Activated B cell treated with CpG ODN at 0.5 μM for 24 hours (primary cell): ENCODE results near the gene EYS. TPM values are rescaled to one million over a fixed set of nuclear protein-coding genes. Genes with fewer than 3 reads are reported as not detected.
"Not testable (repeated sequence)": the region's sequence is repeated elsewhere in the genome, so short reads cannot be mapped to it uniquely, and the experiment has no call there.

ENCODE experiments used
- ATAC-seq: fragments of 200-7000 bp; cut with Tn5 transposase; one replicate; pipeline ENCODE4 v1.10.0; 2021; ENCODE audit warnings: low read depth, mild to moderate bottlenecking, moderate library complexity
- CTCF ChIA-PET: fragments of 350-600 bp; sonication (Branson Sonifier 250); formaldehyde crosslinking; loops from one replicate; lab custom pipeline; 2021; ENCODE audit warnings: antibody characterized with exemption; lab: Charles Lee
- POLR2A ChIA-PET: fragments of 350-600 bp; sonication (Branson Sonifier 250); formaldehyde crosslinking; loops from one replicate; lab custom pipeline; 2021; ENCODE audit warnings: antibody characterized with exemption; lab: Charles Lee
- DNase-seq: peaks from one replicate; pipeline ENCODE4 v3.0.0; 2022
- H3K27ac Mint-ChIP-seq: one replicate; pipeline ENCODE4 v1.8.0; 2020; ENCODE audit warnings: mixed read lengths
- H3K27me3 Mint-ChIP-seq: one replicate; pipeline ENCODE4 v1.8.0; 2021; ENCODE audit warnings: mixed read lengths
- H3K36me3 Mint-ChIP-seq: one replicate; pipeline ENCODE4 v1.8.0; 2021; ENCODE audit warnings: low read depth, mixed read lengths
- H3K4me1 Mint-ChIP-seq: one replicate; pipeline ENCODE4 v1.8.0; 2021; ENCODE audit warnings: mixed read lengths
- H3K4me3 Mint-ChIP-seq: one replicate; pipeline ENCODE4 v1.8.0; 2020; ENCODE audit warnings: mild to moderate bottlenecking, mixed read lengths
- H3K9me3 Mint-ChIP-seq: one replicate; pipeline ENCODE4 v1.8.0; 2020; ENCODE audit warnings: mixed read lengths
- intact Hi-C: fragments of 100-400 bp; cut with micrococcal nuclease; formaldehyde crosslinking; loops from one replicate; pipeline ENCODE4 v1.15.1; 2024
- total RNA-seq: library from RNA; stranded (reverse); gene quantifications from 2 replicates; pipeline ENCODE4 v1.2.3, GENCODE V29; 2022
- TF ChIP-seq, protein P1 (sequence below): fragments of 200-600 bp; IDR thresholded peaks from one replicate; pipeline ENCODE4 v1.8.0; 2022; ENCODE audit warnings: antibody characterized with exemption, mild to moderate bottlenecking

EYS gene
- total RNA-seq, 1 donor from 2014 or later: not detected

- H3K27ac Mint-ChIP-seq: no peak overlapping the region
These were observed 1847.5 kb downstream of the EYS start for GRCh38 chr6:63859528-63859927.

GRCh38 chr6:63858691-63859090 is 1848.3 kb downstream of the EYS start:
- Mint-ChIP-seq H3K36me3 (no peaks in the 10 kb centered on the region), H3K27me3 (no peaks in the 10 kb centered on the region), H3K9me3 (no peaks in the 10 kb centered on the region), H3K27ac (no peak overlapping the region), H3K4me3 (no peak overlapping the region), H3K4me1 (no peaks in the 10 kb centered on the region)
- ATAC-seq (no peak), DNase-seq (no peak)
- intact Hi-C loops: no loop called here
- TF ChIP-seq, protein P1, sequence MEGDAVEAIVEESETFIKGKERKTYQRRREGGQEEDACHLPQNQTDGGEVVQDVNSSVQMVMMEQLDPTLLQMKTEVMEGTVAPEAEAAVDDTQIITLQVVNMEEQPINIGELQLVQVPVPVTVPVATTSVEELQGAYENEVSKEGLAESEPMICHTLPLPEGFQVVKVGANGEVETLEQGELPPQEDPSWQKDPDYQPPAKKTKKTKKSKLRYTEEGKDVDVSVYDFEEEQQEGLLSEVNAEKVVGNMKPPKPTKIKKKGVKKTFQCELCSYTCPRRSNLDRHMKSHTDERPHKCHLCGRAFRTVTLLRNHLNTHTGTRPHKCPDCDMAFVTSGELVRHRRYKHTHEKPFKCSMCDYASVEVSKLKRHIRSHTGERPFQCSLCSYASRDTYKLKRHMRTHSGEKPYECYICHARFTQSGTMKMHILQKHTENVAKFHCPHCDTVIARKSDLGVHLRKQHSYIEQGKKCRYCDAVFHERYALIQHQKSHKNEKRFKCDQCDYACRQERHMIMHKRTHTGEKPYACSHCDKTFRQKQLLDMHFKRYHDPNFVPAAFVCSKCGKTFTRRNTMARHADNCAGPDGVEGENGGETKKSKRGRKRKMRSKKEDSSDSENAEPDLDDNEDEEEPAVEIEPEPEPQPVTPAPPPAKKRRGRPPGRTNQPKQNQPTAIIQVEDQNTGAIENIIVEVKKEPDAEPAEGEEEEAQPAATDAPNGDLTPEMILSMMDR: no peak
- CTCF ChIA-PET: no interaction called here
- POLR2A ChIA-PET: interaction anchor here (0.5 kb wide), 1 partner anchor 14 kb away, joined by 3 read pairs; no protein-coding TSS in a partner anchor

More at GRCh38 chr6:63859528-63859927, 1847.5 kb downstream of the EYS start:
- no peaks in the 10 kb centered on the region for H3K9me3 Mint-ChIP-seq
- H3K27me3 Mint-ChIP-seq: no peaks in the 10 kb centered on the region
- ChIA-PET POLR2A (no interaction called here), CTCF (no interaction called here)
- no peaks in the 10 kb centered on the region for H3K36me3 Mint-ChIP-seq
- H3K4me3 Mint-ChIP-seq: no peak overlapping the region
- H3K4me1 Mint-ChIP-seq: no peaks in the 10 kb centered on the region
- intact Hi-C loops: no loop called here
- TF ChIP-seq, protein P1: no peak
- DNase-seq (no peak), ATAC-seq (no peak)

GRCh38 chr6:63856271-63856670 is 1850.8 kb downstream of the EYS start:
- H3K4me3 Mint-ChIP-seq: no peak overlapping the region

DNA sequence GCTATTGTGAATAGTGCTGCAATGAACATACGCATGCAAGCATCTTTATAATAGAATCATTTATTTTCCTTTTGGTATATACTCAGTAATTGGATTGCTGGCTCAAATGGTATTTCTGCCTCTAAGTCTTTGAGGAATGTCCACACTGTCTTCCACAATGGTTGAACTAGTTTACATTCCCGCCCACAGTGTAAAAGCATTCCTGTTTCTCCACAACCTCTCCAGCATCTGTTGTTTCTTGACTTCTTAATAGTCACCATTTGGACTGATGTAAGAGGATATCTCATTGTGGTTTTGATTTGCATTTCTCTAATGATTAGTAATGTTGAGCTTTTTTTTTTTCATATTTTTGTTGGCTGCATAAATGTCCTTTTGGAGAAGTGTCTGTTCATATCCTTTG is 1862.7 kb downstream of the EYS start:
- peaks cover 3% of the 10 kb centered on the region for H3K9me3 Mint-ChIP-seq
- intact Hi-C loops: no loop called here

More at GRCh38 chr6:63856271-63856670, 1850.8 kb downstream of the EYS start:
- no peaks in the 10 kb centered on the region for H3K27me3 Mint-ChIP-seq
- no peaks in the 10 kb centered on the region for H3K36me3 Mint-ChIP-seq
- H3K4me1 Mint-ChIP-seq: no peaks in the 10 kb centered on the region
- intact Hi-C loops: no loop called here
- ChIA-PET CTCF (interaction anchor here (0.6 kb wide), 1 partner anchor 165 kb away, joined by 3 read pairs; no protein-coding TSS in a partner anchor), POLR2A (no interaction called here)
- TF ChIP-seq, protein P1: no peak
- no peak for ATAC-seq
- no peak for DNase-seq
- no peak overlapping the region for H3K27ac Mint-ChIP-seq
- H3K9me3 Mint-ChIP-seq: peaks cover 6% of the 10 kb centered on the region

DNA sequence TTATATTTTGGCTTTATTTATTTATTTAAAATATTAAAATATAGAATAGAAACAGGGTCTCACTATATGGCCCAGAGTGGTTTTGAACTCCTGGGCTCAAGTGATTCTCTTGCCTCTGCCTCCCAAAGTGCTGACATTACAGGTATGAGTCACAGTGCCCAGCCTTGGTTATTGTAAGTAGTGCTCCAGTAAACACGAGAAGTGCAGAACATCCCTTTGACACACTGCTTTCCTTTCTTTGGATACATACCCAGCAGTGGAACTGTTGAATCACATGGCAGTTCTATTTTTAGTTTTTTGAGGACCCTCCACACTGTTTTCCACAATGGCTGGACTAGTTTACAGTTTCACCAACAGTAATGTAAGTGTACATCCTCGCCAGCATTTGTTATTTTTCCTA is 1867.5 kb downstream of the EYS start:
- ChIA-PET POLR2A (no interaction called here), CTCF (no interaction called here)
- Mint-ChIP-seq H3K4me3 (no peak overlapping the region), H3K27me3 (no peaks in the 10 kb centered on the region), H3K27ac (no peak overlapping the region), H3K4me1 (no peaks in the 10 kb centered on the region), H3K9me3 (peaks cover 3% of the 10 kb centered on the region), H3K36me3 (no peaks in the 10 kb centered on the region)
- ATAC-seq (no peak), DNase-seq (no peak)
- TF ChIP-seq, protein P1: no peak
- intact Hi-C loops: no loop called here

More for the DNA sequence above, 1862.7 kb downstream of the EYS start:
- Mint-ChIP-seq H3K27me3 (peaks cover 2% of the 10 kb centered on the region), H3K36me3 (no peaks in the 10 kb centered on the region), H3K27ac (no peak overlapping the region), H3K4me3 (no peak overlapping the region), H3K4me1 (no peaks in the 10 kb centered on the region)
- CTCF ChIA-PET: no interaction called here
- TF ChIP-seq, protein P1: no peak
- POLR2A ChIA-PET: interaction anchor here (0.7 kb wide), 1 partner anchor 15 kb away, joined by 3 read pairs; no protein-coding TSS in a partner anchor
- DNase-seq (no peak), ATAC-seq (no peak)

GRCh38 chr6:63828678-63829077 is 1878.3 kb downstream of the EYS start:
- DNase-seq, CTCF ChIA-PET, POLR2A ChIA-PET, intact Hi-C loops, H3K4me1 Mint-ChIP-seq, H3K27me3 Mint-ChIP-seq, H3K27ac Mint-ChIP-seq, H3K36me3 Mint-ChIP-seq, ATAC-seq, H3K4me3 Mint-ChIP-seq, H3K9me3 Mint-ChIP-seq: not testable (repeated sequence)
